Fibroblast of gingiva (primary cell): ENCODE measurements around the gene SERTAD2.

ENCODE experiments used
- DNase-seq: peaks from one replicate; pipeline ENCODE4 v3.0.0-alpha.2; 2011; ENCODE audit warnings: low read depth

SERTAD2 gene

DNA sequence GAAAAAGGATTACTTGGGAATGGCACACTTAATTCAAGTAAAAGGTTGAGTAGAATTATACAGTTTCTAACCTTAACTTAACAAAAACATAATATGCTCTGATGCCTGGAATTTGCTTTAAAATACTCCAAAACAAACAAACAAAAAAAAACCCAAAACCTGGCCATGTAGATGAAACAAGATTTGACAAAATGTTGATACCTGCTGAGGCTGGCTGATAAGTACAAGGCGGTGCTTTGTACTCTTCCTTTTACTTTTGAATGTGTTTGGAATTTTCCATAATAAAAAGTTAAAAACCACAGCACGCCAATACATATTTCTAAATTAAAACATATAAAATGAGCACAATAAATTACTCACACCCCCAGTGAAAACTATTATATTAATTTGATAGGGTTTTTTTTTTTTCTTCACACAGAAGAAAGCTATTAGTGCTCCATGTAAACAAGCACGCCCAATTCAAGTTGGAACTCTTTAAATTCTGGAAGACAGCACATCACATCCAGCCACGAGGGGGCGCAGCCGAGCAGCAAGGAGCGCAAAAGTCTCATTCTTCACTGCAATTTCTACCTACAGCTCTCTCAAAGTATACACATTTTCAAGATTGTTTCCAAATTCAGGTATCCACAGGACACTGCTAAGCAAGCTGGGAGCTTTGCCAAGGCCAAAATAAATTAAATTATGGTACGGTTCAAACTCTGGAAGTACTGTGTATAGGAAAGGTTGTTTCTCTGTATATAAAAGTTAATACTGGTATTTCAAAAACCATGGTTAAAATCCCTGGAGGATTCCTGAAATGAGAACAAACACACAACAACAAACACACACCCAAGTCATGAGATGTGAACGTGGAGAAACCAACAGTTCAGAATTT lies 7.5 kb downstream of the SERTAD2 start:
- DNase-seq, result peak; percentile 56

DNA sequence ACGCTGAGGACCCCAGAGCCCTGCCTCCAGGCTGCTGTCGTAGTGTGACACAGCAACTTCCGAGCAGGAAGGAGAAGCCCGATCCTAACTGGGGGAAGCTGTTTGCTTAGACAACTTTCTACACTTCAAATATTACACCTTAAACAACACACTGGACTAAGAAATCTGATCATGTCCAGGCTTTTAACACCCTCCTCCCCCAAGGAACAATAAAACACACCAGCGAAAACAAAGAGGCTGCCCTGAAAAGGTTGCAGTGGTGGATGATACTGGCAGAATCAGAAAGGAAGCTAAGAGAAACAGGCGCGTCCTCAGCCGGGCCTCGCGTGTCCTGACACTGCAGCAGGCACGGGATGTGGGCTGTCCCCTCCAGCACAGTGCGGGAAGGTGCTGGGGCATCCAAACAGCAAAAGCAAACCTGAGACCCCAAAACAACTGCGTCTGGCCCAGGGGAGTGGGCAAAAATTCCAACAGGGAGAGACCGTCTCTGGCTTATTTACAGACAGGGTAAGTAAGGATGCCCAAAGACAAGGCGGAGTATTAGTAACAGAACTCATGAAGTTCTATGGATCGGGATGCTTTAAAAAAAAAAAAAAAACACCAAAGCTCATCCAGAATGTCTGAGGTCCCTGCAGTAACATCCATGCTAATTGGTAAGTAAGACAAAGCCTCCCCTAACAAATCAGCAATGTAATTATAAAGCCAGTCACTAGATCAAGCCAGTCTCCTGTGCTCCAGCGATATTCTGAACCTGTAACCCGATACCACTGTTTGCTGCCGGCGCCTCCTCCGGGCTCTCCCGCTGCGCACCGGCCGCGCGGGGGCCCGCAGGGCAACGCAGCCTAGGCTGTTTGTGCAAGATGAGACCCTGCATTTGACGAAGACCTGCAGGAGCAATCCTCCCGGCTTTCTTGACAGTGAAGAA lies 9.0 kb downstream of the SERTAD2 start:
- DNase-seq, result peak; percentile 84

DNA sequence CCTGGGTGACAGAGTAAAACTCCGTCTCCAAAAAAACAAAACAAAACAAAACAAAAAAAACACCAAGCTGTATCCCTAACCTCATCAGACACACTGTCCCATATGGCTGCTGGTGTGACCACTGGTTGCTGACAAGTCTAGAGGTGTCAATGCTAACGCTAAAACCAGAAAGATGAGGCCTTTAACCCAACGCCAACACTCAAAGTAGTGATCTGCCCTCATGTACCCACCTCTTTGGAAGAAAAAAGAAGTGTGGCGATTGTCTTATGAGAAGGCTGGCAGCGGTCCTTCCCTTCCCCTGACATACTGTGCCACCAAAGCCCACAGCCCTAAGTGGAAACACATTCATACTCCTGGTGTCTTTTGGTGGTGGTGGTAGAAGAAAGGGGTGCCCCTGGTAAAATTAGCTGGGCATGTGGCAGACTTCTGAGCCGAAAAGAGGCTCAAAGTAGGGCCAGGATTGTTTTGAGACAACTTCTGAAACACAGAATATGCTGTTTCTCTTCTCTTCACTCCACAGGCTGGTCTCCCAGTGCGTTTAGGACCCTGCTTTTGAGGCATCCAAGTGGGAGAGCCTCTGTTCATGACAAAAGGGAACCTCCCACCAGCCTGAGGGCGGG lies 9.8 kb downstream of the SERTAD2 start:
- no peak for DNase-seq

DNA sequence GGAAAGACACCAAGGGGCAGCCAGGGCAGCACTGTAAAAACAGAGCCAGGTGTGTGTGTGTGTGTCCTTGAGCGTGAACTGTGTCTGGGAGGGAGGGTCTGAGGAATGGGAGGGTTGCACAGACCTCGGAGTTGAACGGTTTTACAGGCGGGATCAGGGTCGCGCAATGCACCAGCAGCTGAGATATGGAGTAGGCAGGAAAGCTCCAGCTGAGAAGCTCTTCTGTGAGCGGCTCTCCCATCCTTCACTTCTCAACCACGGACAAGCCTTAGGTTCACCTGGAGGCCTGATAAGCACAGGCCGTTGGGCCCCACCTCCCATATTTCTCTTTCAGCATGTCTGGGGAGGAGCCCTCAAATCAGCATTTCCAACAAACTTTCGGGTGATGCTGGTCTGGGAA lies 12.1 kb downstream of the SERTAD2 start:
- no peak for DNase-seq

GRCh38 chr2:64640153-64641044 lies 13.3 kb downstream of the SERTAD2 start:
- no peak for DNase-seq

DNA sequence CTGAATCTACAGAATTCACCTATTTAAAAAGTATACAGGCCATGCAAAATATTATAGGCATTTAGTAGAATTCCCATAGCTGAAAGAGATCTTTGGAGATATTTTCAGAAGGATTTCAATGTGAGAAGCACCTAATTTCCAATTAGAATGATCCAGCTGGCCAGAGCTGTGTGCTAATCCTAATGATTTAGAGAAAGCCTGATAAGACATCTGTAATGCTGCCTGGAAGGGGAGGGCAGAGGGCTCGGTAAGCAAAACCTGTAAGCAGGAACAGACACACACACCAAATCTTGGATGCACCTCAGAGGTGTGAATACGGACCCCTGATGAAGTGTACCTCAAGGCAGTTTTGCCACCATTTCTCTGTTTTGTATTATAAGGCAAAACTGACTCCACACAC lies 14.0 kb downstream of the SERTAD2 start:
- DNase-seq, result no peak

DNA sequence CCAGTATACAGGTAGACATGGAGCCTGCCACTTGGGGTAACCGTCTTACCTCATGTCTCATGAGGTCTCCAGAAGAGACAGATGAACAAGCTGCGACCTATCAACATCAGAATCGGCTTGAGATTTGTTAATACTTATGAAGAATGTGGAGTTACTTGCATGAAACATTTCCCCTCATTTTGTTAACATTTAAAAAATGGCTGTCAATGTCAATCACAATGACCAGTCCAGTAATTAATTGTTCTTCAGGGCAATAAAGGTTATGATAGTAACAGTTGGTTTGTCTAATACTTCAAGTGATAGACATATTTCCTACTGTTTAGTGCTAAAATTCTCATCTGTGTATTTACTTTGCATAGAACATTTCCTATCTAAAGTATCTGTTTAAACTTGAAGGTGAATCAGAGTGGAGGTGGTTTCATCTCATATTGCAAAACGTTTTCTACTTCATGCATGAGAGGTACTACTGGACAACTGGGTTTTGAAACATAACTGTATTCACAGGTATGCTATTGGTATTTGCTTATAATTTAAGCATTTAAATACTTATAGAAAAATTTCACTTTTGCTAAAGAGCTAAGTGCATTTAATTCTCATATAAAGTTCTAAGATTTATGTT lies 15.1 kb downstream of the SERTAD2 start:
- DNase-seq, result no peak

DNA sequence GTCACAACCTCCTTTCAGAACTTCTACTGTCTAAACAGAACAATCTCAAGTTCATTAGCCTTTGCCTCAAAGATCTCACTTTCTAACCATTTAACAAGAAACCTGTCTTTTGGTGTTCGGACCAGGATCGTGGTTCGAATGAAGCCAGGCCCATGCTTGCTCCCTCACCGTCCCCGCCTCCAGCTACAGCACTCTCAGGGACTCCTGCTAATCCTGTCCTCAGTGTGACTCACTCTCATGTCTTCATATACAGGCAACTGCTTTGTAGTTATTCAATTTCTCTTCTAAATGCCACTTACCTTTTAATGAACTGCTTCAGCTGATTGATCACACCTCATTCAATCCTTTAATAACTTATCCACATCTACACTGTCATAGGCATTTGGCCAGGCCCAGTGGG lies 15.8 kb downstream of the SERTAD2 start:
- no peak for DNase-seq

DNA sequence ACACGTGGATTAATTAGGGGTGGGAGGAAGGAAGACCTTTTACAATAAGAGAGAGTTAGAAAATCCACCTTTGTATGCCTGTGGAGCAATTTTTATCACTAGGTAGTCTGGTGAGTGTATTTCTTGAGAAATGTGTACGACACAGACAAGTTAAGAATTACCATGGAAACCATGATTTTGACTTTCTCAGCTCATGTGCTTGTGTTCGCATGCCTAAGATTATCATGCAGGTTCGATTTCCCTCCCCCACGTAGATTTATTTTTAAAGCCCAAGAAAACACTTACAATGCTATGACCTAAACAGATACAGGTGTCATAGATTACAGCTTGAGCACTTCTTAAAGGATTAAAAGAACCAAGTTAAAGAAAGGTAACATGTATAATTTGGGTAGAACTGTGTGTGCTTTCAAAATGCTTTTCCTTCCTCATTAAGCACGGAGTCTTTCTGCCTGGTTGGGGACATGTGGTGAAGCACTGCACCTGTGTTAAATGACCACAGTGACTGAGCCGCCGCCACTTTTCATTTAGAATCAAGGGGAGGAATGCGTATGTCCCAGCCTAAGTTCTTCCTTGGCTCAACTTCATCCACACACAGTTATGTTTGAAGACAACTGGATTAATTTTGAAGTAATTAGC lies 16.6 kb downstream of the SERTAD2 start:
- no peak for DNase-seq

GRCh38 chr2:64635976-64636911 lies 17.5 kb downstream of the SERTAD2 start:
- DNase-seq, result no peak

DNA sequence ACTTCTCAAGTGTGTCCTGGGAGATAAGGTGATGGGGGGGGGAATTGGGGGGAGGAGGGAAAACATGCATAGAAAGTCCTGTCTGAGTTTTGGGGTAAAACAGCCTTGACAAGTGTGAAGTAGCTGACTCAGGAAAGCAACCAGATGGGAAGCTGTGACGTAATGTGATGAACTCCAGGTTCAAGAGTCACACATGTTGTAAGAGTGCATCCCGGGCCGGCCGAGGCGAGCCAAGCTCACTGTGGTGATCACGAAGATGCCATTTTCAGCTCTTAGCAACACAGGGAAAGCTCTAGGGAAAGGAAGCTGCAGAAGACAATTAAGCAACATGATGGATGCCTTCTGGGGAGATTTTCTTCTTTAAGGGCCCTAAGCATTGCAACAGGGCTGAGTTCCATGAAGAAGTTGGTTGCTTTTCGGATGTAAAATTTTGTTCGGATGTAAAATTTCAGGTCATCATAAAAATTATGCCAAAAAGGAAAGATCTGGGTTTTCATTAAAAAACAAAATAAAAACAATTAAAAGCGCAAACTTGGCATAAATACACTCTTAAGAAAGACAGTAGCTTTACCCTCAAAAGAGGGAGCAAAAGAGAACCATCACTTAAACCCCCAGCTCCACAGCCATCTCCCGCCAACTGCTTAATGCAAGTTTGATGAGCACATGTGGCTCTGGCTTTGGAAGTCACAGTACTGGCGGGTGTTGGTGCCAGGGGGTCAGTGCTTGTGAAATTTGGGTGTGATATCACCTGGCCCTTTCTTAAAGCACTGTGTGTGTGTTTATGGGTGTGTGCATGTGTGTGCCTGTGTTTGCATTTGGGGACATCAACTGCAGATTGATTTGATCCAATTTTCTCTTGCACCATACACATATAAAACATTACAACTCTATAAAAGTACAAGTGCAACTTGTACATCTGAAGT lies 19.1 kb downstream of the SERTAD2 start:
- peak; percentile 91 for DNase-seq

DNA sequence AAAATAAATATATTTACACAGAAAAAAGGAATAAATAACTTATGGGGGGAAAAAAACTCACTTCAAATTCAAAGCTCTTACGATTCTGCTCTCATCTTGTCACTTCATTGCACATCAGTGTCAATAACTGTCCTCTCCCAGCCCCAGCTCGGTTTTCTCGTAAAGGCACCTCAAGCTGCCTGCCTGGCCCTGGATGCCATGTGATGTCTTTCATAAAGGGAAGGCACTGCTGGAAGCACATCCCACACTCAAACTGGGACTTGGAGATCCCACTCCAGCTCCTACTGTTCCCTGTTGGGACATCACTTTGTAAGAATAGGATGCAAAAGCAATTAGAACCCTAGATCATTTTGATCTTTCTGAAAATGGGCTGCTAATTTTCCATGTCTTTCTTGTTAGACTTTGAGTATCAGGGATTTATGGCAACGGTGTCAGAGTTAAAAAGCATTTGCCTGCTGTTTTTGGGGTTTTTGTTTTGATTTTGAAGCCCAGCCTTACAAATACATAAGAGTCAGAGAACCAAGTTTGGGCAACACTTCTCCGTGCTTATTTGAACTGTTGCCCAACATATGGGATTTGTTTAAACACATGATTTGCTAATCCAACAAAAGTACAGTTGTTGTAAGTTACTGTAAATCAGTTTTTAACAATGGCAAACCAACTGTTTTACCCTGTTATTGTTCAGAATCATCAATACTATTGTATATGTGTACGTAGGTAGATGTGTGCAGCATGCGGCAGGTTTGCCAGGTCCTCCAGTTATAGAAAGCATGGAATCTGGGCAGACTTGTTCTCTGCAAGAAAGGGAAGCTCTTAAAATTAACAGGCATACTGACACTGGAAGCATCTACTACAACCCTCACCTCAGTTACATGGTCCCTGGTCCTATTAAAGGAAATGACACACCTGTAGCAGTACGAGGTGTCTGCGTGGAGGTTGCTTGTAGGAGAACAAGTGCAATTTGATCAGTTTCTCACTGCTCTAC lies 20.6 kb downstream of the SERTAD2 start:
- peak; percentile 79 for DNase-seq

GRCh38 chr2:64631771-64632170 lies 21.9 kb downstream of the SERTAD2 start:
- no peak for DNase-seq

DNA sequence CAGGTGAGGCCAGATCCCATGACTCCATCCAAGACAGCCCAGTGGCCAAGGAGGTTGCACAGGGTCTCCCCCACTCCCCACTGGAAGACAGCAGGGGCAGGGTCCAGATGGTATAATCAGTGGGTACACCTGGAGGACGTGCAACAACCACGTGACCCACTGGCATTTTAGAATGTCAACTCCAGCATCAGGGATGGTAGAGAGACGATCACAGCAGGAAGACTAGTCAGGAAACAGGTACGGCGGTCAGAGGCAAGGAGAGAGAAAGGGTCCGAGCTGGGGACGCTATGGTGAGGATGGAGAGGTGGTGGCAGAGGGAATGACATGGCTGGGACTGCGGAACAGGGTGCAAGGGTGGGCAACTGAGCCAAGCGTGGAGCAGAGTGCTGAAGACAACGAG lies 23.0 kb downstream of the SERTAD2 start:
- no peak for DNase-seq

DNA sequence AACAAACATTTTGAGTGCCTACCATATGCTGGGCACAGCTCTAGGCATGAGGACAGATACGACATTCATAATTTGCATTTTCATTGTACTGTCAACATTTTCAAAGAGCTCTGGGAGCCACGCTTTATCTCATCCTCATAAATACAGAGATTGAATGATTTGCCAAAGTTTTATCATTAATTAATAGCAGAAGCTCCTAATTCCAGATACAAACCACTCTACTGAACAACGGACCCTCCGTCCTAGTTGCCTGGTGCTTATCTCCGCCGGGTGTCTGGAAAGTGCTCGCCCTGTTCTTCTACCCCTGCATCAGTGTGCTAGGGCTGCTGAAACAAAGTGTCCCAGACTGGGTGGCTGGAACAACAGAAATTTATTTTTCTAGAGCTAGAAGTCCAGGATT lies 23.8 kb downstream of the SERTAD2 start:
- no peak for DNase-seq

GRCh38 chr2:64629329-64629781 lies 24.4 kb downstream of the SERTAD2 start:
- DNase-seq, result peak; percentile 42
